ENCODE results near the gene GMPS.

- no peak for TF ChIP-seq POLR2AphosphoS5 (IDR thresholded peaks at IDR 0.05; ENCODE audit: low read depth, low read length)
- TF ChIP-seq, protein P1, sequence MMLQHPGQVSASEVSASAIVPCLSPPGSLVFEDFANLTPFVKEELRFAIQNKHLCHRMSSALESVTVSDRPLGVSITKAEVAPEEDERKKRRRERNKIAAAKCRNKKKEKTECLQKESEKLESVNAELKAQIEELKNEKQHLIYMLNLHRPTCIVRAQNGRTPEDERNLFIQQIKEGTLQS (IDR thresholded peaks at IDR 0.05) = no peak
- no peak for TF ChIP-seq EZH2 (IDR thresholded peaks at IDR 0.05)
These were observed 121.4 kb downstream of the GMPS start for GRCh38 chr3:155991847-155992246.
